HG02763 (cell line): ENCODE measurements around the gene ILF2.
"Not testable (repeated sequence)": the region's sequence is repeated elsewhere in the genome, so short reads cannot be mapped to it uniquely, and the experiment has no call there.

Experiments used
- ATAC-seq: cut with Tn5 transposase; IDR thresholded peaks from one replicate; pipeline ENCODE4 v1.9.1; 2021; ENCODE audit warnings: mild to moderate bottlenecking, moderate library complexity; ENCODE audit not compliant: unreplicated experiment

The ILF2 gene

DNA sequence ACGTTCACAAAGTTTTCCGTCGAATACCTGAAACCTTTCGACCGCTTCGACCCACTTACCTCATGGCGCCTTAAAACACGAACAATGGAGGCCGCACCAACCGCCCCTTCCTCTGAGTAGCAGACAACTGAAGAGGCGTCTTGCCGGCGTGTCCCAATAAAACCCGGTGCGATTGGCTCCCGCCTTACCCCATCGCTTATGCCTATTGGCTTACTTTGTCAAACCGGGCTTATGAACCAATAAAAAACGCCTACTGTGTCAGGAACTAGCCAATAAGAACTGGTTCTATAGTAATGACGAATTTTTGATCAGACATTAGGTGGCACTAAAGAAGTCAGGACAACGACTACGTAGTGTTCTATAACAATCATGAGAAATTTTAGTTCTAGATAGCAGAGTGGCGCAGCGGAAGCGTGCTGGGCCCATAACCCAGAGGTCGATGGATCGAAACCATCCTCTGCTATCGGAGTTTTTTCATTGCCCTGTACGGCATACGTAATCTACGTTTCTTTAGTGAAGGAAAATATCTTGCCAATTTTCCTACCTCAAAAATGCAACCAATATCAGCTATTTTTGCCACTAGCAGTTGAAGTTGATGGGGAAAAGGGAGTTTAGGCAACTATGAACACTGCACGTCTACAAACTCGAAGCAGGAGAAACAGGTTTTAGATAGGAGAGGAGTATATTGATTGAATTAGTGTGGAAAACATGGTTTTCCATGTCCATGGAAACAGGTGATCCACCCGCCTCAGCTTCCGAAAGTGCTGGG, at the start of gene ILF2:
Gene ILF2 (minus strand): TSS at position 135 of the 769 bp plus-strand sequence. CDS start 71 bp downstream, at position 64.
- peak; percentile 93 for ATAC-seq

DNA sequence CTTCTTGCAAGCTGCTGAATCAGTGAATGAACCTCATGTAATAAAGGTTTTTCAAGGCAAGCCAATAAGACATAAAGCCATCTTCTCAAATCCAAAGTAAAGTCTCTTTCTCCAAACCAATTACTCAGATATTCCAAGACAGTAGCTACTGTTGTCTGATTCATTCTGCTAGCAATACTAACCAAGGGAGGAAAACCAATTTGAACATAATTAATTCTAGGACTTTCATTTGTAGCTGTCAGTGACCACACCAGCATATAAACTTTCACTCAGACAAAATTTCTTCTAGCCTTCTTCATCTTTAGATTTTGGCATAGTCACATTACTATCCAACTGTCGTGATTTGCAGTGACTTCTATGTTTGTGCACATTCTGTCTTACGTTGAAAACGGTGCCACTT, 46.5 kb upstream of the ILF2 start:
- no peak for ATAC-seq

DNA sequence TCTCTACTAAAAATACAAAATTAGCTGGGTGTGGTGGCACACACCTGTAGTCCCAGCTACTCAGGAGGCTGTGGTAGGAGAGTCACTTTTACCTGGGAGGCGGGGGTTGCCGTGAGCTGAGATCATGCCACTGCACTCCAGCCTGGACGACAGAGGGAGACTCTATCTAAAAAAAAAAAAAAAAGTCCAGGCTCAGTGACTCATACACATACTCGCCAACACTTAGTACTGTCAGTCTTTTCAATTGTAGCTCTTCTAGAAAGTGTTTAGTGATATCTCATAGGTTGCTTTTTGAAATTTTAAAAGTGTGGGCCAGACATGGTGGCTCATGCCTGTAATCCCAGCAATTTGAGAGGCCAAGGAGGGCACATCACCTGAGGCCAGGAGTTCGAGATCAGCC, 45.4 kb upstream of the ILF2 start:
- not testable (repeated sequence) for ATAC-seq

DNA sequence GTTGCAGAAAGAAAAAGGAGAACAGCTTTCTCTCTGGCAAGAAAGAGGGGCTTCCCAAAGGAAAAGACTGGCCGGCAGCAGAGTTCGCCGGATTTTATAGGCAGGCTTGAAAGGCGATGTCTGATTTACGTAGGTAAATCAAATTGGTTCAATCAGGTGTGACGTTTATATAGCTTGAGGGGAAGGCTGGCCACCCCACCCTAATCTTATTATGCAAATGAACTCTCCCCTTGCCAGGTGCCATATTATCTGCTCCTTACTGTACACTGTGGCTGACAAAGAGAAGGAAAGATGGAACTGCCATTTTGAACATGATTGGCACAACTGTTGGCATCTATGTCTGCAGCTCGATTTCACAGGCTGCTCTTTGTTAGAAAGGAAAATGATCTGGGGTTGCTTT, 40.2 kb upstream of the ILF2 start:
- no peak for ATAC-seq

DNA sequence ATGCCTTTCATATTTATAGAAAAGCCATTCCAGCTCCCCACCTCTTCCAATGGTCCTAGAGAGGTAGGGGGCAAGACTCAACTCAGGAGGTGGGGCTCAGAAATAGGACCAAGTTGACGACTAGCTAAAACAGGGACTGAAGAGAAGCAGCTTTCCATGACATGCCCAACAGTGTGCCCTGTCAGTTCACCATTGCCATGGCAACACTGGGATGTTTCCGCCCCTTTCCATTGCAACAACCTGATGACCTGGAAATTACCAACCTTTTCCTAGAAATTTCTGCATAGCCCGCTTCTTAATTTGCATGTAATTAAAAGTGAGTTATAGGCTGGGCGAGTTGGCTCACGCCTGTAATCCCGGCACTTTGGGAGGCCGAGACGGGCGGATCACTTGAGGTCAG, 34.7 kb upstream of the ILF2 start:
- ATAC-seq = no peak

DNA sequence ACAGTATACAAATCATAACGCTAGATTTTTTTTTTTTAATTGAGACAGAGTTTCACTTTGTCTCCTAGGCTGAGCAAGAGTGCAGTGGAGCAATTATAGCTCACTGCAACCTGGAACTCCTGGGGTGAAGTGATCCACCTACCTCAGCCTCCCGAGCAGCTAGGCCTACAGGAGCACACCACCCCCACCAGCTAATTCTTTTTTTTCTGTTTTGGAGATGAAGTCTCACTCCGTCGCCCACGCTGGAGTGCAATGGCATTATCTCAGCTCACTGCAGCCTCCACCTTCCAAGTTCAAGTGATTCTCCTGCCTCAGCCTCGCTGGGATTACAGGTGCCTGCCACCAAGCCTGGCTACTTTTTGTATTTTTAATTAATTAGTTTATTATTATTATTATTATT, 29.0 kb upstream of the ILF2 start:
- ATAC-seq = no peak

DNA sequence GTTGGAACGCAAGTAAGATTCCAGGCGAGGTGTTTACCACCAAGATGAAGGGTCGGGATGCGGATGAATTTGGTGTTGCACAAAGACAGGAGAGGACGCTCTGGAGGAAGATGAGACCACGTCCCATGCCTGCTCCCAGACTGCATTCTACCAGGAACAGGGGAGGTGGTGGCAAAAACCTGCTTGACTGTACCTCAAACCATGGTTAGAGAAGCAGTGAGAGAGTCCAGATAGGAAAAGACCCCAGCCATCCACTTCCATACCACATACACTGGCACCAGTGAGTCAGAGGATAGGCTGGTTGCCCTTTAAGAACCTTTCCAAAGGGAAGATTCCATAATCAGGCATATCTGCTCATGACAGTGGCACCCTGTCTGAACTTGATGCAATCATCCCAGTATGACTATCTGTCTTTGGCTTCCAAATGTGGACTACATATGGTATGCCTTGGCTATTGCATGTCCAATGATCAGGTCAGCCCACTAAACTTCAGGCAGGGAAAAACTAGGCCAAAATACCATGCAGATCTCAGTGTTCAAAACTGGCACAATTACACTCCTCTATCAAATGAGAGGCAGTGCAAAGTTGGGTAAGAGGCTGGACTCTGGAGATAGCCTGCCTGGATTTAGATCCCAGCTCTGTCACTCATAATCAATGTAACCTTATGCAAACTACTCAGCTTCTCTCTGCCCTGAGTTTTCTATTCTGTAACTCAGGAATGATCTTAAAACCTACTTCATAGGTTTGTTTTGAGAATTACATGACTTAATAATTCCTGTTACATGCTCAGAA, 28.3 kb upstream of the ILF2 start:
- ATAC-seq = no peak

DNA sequence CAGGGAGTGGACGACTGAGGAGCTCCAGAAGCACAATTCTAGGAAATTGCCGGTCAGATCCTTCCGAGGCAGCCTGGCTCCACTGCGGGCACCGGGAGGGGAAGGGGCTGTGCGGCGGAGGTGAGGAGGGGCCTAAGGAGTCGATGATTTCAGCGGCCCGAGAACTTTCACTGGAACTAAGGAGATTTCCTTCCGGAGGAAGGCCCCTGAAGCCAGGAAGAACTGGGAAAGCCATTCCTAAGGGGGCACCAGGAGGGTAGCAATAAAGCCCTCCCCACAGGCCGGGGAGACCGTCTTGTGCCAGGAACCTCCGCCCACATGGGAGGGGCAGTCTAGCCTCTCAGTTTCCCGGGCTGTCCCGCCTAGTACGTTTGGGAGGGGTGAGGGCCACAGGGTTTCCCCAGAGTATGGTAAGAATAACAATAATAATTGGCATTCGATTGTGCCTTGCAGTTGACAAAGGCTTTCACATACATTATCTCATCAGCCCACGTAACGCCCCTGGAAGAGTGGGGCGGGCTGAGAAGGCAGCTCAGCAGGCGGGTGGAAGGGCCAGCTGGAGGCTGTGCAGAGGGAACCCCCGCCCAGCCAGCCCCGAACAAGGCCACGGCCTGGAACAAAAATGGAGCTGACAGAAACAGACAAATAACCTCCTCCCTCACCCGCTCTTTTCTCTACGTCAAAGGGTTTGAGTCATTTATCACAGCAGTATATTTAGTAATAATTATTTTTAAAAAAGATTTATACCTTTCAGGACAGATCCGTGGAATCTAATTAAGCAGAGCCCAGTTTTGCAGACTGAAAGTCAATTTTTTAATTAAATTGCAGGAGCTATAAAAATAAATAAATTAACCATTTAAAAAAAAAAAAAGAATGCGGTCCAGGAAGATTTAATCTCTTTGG, 27.5 kb upstream of the ILF2 start:
- no peak for ATAC-seq

DNA sequence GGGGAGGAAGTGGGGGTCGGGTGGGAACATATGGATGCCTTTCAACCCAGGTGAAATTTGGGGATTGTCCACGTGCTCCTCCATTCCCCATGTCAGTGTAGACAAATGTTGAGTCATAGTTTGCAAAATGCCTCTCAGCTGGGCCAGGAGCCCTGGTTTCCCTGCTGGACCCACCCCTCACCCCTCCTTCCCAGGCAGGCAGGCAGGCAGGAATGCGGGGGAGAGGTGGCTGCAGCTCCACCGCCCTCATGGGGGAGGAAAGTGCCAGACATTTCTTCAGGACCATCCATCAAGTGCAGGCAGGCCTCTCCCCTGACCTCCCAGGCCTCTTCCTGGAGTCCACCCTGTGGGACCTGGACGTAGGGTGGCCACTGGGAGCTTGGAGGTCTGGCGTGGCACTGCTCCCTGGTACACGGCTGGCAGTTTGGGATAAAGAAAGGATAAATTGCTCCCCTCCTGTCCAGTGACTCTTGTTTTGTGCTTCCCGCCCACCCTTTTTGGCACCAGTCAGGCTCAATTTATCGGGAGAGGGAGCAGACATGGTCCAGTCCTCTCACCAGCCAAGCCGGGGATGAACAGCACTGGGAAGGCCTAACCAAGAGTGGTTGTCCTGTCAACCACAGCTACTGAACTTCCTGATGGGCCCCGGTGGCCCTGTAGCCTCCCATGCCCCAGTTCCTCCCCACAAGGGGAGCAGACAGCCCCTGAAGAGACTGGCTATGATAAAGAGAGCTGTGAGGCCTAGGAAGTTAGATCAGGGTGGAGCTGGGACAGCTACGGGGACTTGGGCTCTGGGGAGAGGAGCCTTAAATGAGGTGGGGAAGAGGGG, 26.6 kb upstream of the ILF2 start:
- no peak for ATAC-seq

DNA sequence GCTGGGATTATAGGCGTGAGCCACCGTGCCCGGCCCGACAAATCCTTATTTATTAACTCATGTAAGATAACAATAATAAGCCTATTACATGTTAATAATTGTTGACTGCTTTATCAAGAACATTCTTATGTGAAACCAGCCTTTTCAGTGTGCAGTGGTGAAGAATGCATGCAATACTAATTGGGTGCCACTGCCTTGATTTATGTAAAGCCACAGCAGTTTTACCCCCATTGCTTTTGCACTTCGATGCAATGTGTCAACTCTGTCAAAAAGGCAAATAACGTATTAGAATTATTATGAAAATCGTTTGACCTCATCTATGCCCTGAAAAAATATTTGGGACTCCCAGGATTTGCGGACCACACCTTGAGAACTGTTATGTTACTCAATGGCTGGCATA, 25.9 kb upstream of the ILF2 start:
- no peak for ATAC-seq

DNA sequence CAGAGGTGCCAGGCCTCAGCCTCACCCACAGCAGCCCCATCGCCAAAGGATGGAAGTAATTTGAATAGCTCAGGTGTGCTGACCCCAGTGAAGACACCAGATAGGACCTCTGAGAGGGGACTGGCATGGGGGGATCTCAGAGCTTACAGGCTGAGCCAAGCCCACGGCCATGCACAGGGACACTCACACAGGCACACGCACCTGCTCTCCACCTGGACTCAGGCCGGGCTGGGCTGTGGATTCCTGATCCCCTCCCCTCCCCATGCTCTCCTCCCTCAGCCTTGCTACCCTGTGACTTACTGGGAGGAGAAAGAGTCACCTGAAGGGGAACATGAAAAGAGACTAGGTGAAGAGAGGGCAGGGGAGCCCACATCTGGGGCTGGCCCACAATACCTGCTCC, 22.7 kb upstream of the ILF2 start:
- ATAC-seq = no peak

DNA sequence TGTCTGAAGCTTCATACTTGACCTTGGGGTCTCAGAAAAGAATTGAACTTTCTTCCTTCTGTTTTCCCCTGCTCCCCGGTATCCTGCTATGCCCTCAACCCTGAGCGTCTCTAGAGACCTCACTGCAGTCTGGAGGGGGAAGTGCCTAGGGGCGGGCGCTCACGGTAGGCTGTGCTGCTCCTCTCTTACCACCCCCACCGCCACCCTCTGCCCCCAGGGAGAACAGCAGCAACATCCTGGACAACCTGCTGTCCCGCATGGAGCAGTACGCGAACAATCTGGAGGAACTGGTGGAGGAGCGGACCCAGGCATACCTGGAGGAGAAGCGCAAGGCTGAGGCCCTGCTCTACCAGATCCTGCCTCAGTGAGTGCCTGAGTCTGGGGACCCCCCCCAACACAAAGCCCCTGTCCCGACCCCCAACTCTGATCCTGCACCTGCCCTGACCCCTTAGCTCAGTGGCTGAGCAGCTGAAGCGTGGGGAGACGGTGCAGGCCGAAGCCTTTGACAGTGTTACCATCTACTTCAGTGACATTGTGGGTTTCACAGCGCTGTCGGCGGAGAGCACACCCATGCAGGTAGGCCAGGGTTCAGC, 18.0 kb upstream of the ILF2 start:
- no peak for ATAC-seq

DNA sequence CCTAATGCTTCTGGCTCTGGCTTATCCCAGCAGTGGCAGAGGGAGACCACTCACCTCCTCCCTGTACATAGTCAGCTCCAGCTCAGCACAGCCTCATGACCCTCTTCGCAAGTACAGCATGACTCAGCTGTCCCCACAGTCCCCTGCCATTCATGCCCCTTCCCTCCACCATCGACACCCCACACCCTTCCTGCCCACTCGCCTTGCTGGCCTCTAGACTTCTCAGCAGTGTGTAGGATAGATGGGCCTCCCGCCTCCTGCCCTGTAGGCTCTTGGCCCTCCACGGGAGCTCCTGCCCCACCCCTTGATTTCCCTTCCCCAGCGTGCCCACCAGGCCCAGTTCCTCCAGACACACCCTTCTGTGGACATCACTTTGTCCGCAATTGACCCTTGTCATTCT, 17.5 kb upstream of the ILF2 start:
- no peak for ATAC-seq

DNA sequence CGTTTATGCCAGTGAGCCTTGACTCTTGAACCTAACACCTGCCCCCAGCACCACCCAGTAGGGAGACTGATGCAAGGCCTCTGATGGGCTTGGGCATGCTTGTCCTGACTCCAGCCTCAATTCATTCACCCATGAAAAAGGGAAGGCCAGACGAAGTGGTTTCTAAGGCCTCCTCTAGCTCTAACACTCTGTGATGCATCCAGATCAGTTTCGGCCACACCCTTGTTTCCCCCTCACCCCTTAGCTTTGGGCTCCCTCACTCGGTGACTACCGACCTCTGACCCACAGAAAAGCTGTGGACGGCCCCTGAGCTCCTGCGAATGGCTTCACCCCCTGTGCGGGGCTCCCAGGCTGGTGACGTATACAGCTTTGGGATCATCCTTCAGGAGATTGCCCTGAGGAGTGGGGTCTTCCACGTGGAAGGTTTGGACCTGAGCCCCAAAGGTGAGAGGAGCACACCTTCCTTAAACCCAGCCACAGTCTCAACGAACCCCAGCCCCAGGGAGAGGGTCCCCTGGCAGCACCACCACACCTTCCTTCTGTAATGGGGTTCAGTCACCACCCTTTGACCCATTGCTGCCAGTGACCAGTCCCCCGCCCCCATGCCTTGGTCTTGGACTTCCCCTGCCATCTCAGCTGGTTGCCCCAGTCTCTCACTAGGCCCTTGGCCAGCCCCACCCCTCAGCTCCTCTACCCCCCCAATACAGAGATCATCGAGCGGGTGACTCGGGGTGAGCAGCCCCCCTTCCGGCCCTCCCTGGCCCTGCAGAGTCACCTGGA, 16.7 kb upstream of the ILF2 start:
- no peak for ATAC-seq

DNA sequence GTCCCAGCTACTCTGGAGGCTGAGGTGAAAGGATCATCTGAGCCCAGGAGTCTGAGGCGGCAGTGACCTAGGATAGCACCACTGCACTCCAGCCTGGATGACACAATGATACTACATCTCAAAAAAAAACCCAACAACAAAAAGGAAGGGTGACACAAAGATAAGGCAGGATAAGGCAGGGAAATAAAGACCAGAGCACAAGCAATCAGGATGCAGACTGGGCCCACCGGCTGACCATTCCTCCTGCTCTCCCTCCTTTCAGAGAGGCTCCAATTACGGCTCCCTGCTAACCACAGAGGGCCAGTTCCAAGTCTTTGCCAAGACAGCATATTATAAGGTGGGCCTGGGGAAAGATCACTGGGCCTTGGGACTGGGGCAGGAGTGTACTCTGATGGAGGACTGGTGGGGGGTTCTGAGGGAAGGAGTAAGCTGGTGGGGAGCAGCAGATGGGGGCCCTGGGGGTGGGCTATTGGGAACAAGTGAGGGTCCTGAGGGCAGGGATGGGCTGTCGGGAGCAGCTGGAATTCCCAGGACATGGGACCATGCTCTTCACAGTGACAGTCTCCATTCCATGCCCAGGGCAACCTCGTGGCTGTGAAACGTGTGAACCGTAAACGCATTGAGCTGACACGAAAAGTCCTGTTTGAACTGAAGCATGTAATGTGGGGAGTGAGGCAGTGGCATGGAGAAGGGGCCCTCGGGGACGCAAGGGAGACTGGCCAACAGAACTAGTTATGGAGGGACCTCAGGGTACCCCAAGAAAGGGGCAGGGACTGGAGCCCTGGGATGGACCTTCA, 14.9 kb upstream of the ILF2 start:
- no peak for ATAC-seq

DNA sequence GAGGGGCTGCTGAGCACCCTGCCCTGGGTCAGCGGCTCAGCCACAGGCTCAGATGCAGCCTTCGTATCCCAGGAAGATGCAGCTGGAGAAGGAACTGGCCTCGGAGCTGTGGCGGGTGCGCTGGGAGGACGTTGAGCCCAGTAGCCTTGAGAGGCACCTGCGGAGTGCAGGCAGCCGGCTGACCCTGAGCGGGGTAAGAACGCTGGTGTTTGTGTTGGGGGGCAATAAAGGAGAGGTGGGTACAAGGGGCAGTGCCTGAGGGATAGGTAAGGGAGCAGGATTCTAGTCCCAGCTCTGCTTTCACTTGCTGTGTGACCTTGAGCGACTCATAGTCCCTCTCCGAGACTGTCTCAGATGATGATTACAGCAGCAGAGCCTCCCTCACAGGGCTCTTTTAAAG, 14.1 kb upstream of the ILF2 start:
- no peak for ATAC-seq

DNA sequence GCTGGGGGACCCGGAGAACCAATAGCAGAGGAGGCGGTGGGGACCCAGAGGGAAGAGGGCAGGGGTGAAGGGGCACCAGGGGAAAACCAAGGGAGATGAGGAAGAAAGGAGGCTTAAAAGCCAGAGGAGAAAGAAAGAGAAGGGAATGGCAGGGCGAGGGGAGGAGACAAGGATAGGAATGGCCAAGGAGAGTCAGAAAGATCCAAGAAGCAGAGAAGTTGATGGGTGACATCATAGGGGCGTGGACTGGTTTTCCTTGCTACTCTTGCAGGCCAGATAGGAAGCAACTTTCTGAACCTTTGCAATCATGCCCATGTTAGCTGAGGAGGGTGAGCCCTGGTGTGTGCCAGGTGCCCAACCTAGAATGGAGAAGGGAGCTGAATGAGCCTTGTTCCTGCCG, 13.1 kb upstream of the ILF2 start:
- ATAC-seq = no peak

DNA sequence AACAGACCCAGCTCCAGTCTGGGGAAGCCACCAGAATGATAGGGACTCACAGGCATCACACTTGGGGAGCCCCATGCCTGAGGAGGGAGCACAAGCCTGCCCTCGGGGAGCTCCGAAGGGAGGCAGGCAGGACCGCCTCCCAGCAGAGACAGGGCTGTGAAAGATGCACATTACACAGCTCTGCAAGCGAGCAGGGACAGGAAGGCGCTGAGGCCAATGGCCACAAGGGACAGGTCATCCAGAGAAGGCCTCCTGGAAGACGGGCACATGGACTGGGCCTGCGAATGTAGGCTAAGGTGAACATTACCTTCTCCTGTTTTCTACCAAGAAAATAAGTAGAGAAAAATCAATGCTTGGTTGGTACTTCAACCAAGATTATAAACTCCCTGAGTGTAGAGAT, 11.9 kb upstream of the ILF2 start:
- no peak for ATAC-seq

DNA sequence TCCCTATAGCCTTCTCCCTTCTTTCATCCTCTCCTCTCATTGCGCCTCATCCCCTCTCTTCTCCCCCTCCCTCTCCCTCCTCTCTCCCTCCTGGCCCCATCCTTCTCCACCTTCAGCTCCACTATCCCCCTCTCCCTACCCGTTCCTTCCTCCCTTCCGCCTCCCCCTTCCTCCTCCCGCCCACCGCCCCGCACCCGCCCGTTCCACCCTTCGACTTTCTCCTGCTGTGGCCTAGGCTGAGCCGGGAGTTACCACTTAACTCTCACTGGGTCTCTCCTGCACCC, 9.3 kb upstream of the ILF2 start:
- no peak for ATAC-seq
